HG03039 (cell line): ENCODE results near the gene TEX48.
A peak's percentile ranks its signal among the peaks of the same experiment; 100 is the strongest.

Experiments
- ATAC-seq: cut with Tn5 transposase; IDR thresholded peaks from one replicate; pipeline ENCODE4 v1.9.1; 2021; ENCODE audit warnings: mild to moderate bottlenecking, moderate library complexity; ENCODE audit not compliant: unreplicated experiment

Gene TEX48

GRCh38 chr9:114669961-114670360 lies 12.0 kb downstream of the TEX48 start:
- no peak for ATAC-seq

DNA sequence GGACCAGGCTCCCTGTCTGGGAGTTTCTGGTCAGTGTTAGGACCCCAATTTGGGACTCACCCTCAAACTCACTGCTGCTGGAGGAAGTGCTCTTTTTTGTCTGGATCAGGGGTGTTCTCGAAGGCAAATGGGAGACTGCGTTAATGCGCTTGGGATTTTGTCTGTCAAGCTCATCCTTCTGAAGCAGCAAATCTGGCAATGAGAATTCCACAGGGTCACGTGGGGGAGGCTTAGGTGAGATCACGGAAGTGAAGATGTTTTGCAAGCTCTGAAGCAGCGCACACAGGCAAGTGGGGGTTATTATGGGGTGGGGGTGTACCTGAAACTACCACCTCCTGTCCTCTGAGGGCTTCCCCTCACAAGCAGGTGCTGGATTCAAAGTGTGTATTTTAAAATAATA lies 13.8 kb downstream of the TEX48 start:
- no peak for ATAC-seq

DNA sequence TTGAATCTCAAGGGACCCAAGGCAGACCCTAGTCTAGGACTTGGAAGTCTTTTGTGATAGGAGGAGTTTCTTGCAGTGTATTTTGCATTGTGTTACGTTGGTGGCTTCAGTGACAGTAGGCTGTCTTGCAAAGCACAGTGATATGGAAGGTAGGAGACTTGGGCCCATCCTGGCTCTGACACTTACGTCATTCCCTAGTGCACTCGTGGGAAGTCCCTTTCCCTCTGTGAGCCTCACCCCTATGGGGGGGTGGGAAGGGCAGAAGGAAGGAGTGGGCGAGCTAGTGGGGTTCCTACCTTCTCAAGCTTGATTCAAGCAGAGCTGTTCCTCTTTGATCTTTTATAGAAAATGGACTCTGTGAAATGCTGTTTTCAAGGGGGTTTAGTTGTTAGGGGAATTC lies 15.1 kb downstream of the TEX48 start:
- no peak for ATAC-seq

DNA sequence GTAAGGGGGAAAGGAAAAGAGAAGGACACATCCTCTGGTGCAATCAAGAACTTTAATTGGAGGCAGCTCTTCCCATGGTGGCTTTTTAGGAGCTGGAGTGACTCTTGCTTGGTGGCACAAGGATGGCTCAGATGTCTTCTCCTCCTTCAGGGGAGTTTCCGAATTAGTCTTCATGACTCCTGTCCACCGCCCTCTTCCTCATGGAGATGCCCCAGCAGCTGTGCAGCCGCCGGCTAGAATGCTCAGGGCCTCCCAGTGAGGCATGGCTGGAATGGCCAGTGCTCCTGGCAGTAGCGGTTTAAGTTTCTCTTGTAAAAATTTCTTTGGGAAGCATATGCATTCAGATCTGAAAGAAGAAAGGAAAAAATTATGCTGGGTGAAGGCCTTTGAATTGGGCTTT lies 15.6 kb downstream of the TEX48 start:
- no peak for ATAC-seq

GRCh38 chr9:114664181-114664580 lies 17.8 kb downstream of the TEX48 start:
- ATAC-seq: no peak

- ATAC-seq: peak; percentile 62
Observed at GRCh38 chr9:114662081-114662989, 19.7 kb downstream of the TEX48 start.

DNA sequence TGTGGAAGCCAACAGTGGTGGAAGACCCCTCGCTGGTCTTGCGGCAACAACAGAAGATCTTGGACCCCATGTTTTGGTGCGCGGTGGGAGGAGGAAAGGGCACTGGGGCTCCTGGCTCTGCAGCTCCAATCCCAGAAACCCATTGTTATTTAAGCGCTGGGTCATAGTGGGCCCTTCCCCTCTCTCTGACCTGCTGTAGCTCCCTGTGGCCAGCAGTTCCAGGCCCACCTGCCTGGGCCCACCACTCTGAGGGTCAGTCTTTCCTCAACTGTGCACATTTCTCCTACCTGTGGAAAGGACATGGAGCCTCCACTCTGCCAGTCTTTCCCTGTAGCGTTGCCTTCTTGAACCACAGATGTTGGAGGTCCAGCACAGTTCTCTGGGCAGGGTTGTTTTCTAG lies 24.3 kb downstream of the TEX48 start, which contains the start of gene TEX53:
Gene TEX53, minus strand, starts transcription at position 101 of the 400 bp plus-strand sequence. Its CDS starts 31 bp downstream, at position 70.
- ATAC-seq: no peak

- no peak for ATAC-seq
Observed at GRCh38 chr9:114656301-114656700, 25.7 kb downstream of the TEX48 start.

GRCh38 chr9:114655689-114656088 lies 26.3 kb downstream of the TEX48 start:
- no peak for ATAC-seq

- ATAC-seq: no peak
Observed at GRCh38 chr9:114653556-114654159, 28.3 kb downstream of the TEX48 start.

DNA sequence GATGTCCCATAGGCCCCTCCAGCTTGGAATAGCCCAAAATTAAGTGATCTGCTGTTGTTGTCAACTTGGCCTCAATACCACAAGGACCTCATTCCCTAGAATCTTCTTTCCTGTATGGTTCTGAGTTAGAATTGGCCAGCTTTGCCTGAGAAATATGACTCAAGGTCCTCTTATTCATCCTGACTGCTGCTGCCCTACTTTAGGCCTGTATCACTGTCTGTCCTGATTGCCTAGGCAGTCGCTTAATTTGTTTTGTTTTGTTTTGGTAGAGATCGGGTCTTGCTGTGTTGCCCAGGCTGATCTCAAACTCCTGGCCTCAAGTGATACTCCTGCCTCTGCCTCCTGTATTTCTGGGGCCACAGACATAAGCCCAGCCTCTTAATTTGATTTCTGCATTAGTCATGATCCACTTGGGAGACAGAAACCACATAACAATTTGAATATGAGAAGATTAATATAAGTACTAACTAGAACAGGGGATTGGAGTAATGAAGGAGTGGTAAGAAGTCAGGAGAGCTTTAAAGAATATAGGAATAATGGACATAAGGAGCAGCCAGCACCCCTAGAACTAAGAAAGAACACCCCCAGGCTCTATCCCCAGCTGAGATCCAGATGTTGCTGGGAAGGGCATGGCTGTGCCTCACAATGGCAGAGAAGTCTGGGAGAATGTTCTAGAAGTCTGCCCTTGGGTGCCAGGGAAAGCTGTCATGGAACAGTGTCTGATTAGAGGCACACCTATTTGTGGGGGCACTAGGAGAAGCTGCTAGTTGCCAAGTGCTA lies 29.0 kb downstream of the TEX48 start:
- no peak for ATAC-seq

- no peak for ATAC-seq
Observed at GRCh38 chr9:114643896-114644295, 38.1 kb downstream of the TEX48 start.

GRCh38 chr9:114643001-114643400 lies 39.0 kb downstream of the TEX48 start:
- no peak for ATAC-seq

DNA sequence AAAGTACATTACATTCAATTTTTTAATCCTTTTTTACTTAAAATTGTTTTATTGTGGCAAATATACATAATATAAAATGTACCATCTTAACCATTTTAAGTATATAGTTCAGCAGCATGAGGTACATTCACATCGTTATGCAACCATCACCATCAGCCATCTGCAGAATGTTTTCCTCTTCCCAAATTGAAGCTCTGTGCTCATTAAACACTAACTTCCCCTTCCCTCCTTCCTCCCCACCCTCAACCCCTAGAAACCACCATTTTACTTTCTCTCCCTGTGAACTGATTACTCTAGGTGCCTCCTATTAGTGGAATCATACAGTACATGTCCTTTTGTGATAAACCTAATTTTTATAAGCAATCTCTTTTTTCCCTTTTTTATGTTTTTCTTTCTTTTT lies 40.0 kb downstream of the TEX48 start:
- no peak for ATAC-seq

- no peak for ATAC-seq
Observed at GRCh38 chr9:114638404-114638803, 43.6 kb downstream of the TEX48 start.

DNA sequence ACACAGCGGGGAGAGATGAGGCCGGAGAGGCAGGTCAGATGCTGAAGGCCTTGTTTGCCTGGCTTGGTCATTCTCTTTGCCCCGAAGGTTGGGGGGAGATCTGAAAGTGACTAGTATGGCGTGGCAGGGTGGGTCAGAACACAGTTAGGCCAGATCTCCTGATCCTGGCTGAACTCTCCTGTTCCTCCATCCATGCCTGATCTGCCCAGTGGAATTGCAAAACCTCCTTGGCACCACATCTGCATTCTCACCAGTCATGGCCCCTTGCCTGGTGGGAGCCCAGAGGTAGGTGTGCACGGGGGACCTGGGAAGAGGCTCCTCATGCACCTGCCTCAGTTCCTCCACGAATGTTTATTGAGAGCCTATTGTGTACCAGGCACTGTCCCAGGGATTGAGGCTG lies 47.6 kb downstream of the TEX48 start:
- ATAC-seq: no peak

- ATAC-seq: no peak
Observed at GRCh38 chr9:114633438-114634089, 48.4 kb downstream of the TEX48 start.

DNA sequence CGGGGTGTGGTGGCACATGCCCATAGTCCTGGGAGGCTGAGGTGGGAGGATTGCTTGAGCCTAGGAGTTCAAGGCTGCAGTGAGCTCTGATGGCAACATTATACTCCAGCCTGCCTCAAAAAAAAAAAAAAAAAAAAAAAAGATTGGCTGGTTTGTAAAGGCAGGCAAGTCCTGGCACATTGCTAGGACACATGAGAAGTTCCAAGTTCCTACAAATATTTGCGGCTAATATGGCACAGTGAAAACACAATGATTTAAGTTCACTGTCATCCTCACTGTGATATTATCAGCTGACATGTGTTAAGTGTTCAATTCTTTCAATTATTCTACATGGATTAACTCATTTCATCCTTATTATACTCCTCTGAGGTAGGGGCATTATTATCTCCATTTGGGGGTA lies 50.8 kb downstream of the TEX48 start:
- no peak for ATAC-seq

DNA sequence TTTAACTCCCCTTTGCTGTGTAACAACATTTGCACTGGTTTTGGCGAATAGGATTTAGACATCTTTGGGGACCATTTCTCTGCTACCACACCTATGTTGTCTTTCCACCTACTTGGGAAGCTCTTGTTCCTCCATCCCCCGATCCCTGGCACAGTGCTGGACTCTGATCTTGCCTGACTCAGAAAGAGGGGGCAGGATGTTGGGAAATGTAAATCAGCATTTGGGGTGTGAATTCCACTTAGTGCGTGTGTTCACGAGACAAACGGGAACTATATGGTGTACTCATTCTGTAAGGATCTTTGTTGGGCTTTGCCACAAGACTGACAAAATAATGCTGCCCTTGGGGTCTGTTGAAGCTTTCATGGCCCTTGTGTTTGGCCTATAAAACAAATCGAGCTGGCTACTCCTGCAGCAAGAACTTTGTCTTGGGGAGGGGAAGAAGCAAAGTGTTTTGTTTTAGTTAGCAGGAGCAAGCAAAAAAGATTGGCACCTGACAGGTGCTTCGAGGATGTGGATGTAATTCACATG lies 52.4 kb downstream of the TEX48 start:
- ATAC-seq: no peak

DNA sequence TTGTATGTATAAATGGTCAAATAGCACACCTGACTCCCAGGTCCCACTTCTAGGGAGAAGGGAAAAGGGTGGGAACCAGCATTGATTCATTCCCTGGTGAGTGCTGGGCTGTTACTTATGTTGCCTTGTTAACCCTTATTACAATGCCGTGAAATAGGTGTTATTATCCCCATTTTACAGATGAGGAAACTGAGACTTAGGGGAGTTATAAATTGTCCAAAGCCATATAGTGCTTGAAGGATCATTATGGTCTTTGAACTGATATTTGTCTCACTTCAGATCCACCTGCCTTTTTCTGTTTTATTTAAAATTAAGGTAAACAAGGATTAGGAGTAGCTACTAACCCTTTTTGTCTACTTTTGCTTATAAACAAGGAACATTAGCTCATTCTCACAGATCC lies 54.4 kb downstream of the TEX48 start:
- no peak for ATAC-seq
